Ovary (tissue), 9 donors: ENCODE data around the gene RGN. TPM values are rescaled to one million over a fixed set of nuclear protein-coding genes. Genes with fewer than 3 reads are reported as not detected.
A peak's percentile ranks its signal among the peaks of the same experiment; 100 is the strongest.
"Not testable (repeated sequence)": the region's sequence is repeated elsewhere in the genome, so short reads cannot be mapped to it uniquely, and the experiment has no call there.

Experiments used
- DNase-seq, 5 donors: peaks; one replicate each; pipeline ENCODE4 v3.0.0-alpha.2; 2019 to 2020
- H3K27ac ChIP-seq, 2 donors: fragments of 200-600 bp; one replicate each; pipeline versions ENCODE4 v1.5.1 to v1.8.0; 2019 to 2022
- H3K27me3 ChIP-seq: fragments of 200-600 bp; one replicate; pipeline ENCODE4 v1.8.0; 2022
- H3K36me3 ChIP-seq: fragments of 200-600 bp; sonication (generic); one replicate; pipeline ENCODE4 v1.5.1; 2019
- H3K4me1 ChIP-seq: one replicate; pipeline ENCODE4 v1.8.1; 2013; ENCODE audit warnings: mild to moderate bottlenecking, moderate library complexity; ENCODE audit not compliant: insufficient read depth
- H3K4me3 ChIP-seq: fragments of 200-600 bp; sonication (generic); one replicate; pipeline ENCODE4 v1.5.1; 2017
- H3K9me3 ChIP-seq, 2 donors: fragments of 200-600 bp in 1 of 2; sonication (generic) in 1 of 2; one replicate each; pipeline versions ENCODE4 v1.5.1 to v1.8.1; 2013 to 2019; ENCODE audit warnings: mild to moderate bottlenecking in 1 of 2, moderate library complexity in 1 of 2
- CTCF ChIP-seq, 3 donors: fragments of 450-650 bp in 2 of 3; fragments of 200-600 bp in 1 of 3; IDR thresholded peaks; one replicate each; pipeline versions ENCODE4 v1.5.1 to v1.8.0; 2016 to 2022; ENCODE audit warnings: antibody characterized with exemption in 3 of 3, mild to moderate bottlenecking in 1 of 3
- EP300 ChIP-seq: sonication (generic); formaldehyde crosslinking; IDR thresholded peaks from one replicate; pipeline ENCODE4 v1.6.1; 2017; ENCODE audit warnings: antibody characterized with exemption
- POLR2A ChIP-seq: fragments of 450-650 bp; IDR thresholded peaks from one replicate; pipeline ENCODE4 v1.6.1; 2017; ENCODE audit warnings: antibody characterized with exemption, mild to moderate bottlenecking, moderate library complexity
- WGBS, 3 donors: extraction: QIAGEN DNeasy Blood & Tissue Kit in 1 of 3; methylation state at CpG; one replicate each; pipeline versions ENCODE4 v1.1.5 to v1.1.7; 2013 to 2017; 5-methylcytosine and 5-hydroxymethylcytosine counted together
- intact Hi-C, 4 donors: fragments of 100-400 bp; cut with DNase I; formaldehyde crosslinking; loops; one replicate each; pipeline versions ENCODE4 v1.11.0 to v1.15.1; 2022 to 2023
- polyA plus RNA-seq, 2 donors: library from polyadenylated mRNA; stranded (reverse); fragments of 200-250 nt in 1 of 2; fragments of 350-450 nt in 1 of 2; fragmentation: Illumina TruSeq in 1 of 2; extraction: RNeasy Lipid Tissue Mini Kit (QIAGEN cat#74804) in 1 of 2; gene quantifications; one replicate each; pipeline ENCODE4 v1.2.3, GENCODE V29; 2013 to 2014
- total RNA-seq, 7 donors: library from RNA; depleted of rRNA in 2 of 7; stranded (reverse); fragments of >200 nt in 2 of 7; fragmentation: NEBNext Ultra II Directional in 3 of 7; extraction: Animal tissue kit (Norgen Biotek cat#: 25700) in 3 of 7; gene quantifications; one replicate each; pipeline versions ENCODE4 v1.1.0 to v1.2.4, GENCODE V29; 2016 to 2023
- donor health status: DM: no; HTN: no; CAD: no; lungs with moderate emphysema.
- donor health status: DM: no; HTN: no; CAD: no.
- donor health status: Bipolar disorder and iron deficiency.
- donor health status: DM: yes; HTN: yes; CAD: no.
- donor health status: DM: no; HTN: no; CAD: no.
- donor health status: DM: yes; HTN: yes; CAD: no.

RGN gene
- total and polyA plus RNA-seq, 9 donors, result 6.8 to 49.4 (median 16.5) TPM

- DNase-seq, result no peak
- TF ChIP-seq CTCF (IDR thresholded peaks at IDR 0.05) (no peak), EP300 (no peak), POLR2A (no peak)
- Histone ChIP-seq H3K27me3 (no peaks in the 10 kb centered on the region), H3K4me3 (no peak overlapping the region), H3K36me3 (no peaks in the 10 kb centered on the region), H3K27ac (no peak overlapping the region), H3K4me1 (no peaks in the 10 kb centered on the region), H3K9me3 (no peaks in the 10 kb centered on the region)
- intact Hi-C loops, result no loop called here
- 59 to 72% (median 59%) methylated on average over 8 to 9 of the region's 9 CpGs for WGBS, 3 donors
These were observed 34.2 kb downstream of the RGN start for GRCh38 chrX:47112316-47112954.

- H3K9me3 ChIP-seq, H3K4me3 ChIP-seq, DNase-seq, H3K27me3 ChIP-seq, H3K36me3 ChIP-seq, H3K4me1 ChIP-seq, H3K27ac ChIP-seq, intact Hi-C loops: not testable (repeated sequence)
- 87 to 89% (median 89%) methylated on average over 7 of the region's 7 CpGs for WGBS, 3 donors
These were observed 38.4 kb downstream of the RGN start for GRCh38 chrX:47116551-47117110.

GRCh38 chrX:47124466-47124865, 46.2 kb downstream of the RGN start:
- H3K4me3 ChIP-seq, intact Hi-C loops, H3K4me1 ChIP-seq, H3K27me3 ChIP-seq, H3K36me3 ChIP-seq, H3K27ac ChIP-seq, DNase-seq, H3K9me3 ChIP-seq: not testable (repeated sequence)
- 77 to 83% (median 79%) methylated on average over 3 of the region's 3 CpGs for WGBS, 3 donors

GRCh38 chrX:47129157-47129898, 51.1 kb downstream of the RGN start:
- Histone ChIP-seq H3K27me3 (no peaks in the 10 kb centered on the region), H3K4me1 (no peaks in the 10 kb centered on the region), H3K9me3 (no peaks in the 10 kb centered on the region), H3K36me3 (no peaks in the 10 kb centered on the region), H3K27ac (peak overlapping the region in 1 of 2 donors; percentile 59), H3K4me3 (peak overlapping the region; percentile 45)
- TF ChIP-seq POLR2A, result peak; percentile 36
- TF ChIP-seq CTCF (IDR thresholded peaks at IDR 0.05), result no peak
- 26 to 43% (median 37%) methylated on average over 31 of the region's 31 CpGs for WGBS, 3 donors
- DNase-seq, result peak; percentile 85 to 95 (median 90)
- intact Hi-C loops, result no loop called here

GRCh38 chrX:47129899-47130358, 51.7 kb downstream of the RGN start:
- Histone ChIP-seq H3K9me3 (no peaks in the 10 kb centered on the region), H3K36me3 (no peaks in the 10 kb centered on the region)
- intact Hi-C loops, result no loop called here

More at GRCh38 chrX:47129899-47130358, 51.7 kb downstream of the RGN start:
- no peak for DNase-seq
- Histone ChIP-seq H3K4me3 (peak overlapping the region; percentile 45), H3K27ac (no peak overlapping the region), H3K27me3 (no peaks in the 10 kb centered on the region), H3K4me1 (no peaks in the 10 kb centered on the region)
- 27 to 40% (median 37%) methylated on average over 11 of the region's 11 CpGs for WGBS, 3 donors
- TF ChIP-seq POLR2A (no peak), EP300 (no peak), CTCF (IDR thresholded peaks at IDR 0.05) (no peak)
